Hepatocyte (in vitro differentiated cells): ENCODE data around the gene SLC25A18. TPM values are rescaled to one million over a fixed set of nuclear protein-coding genes. Genes with fewer than 3 reads are reported as not detected.

Experiments
- DNase-seq: peaks from one replicate; pipeline ENCODE4 v3.0.0-alpha.2; 2016; ENCODE audit warnings: low spot score
- H2AFZ ChIP-seq: fragments of 200-600 bp; sonication (generic); 2 replicates; pipeline ENCODE4 v1.6.0; 2016; ENCODE audit warnings: antibody characterized with exemption, mild to moderate bottlenecking
- H3K27ac ChIP-seq: fragments of 200-600 bp; sonication (generic); 2 replicates; pipeline ENCODE4 v1.5.1; 2016; ENCODE audit warnings: mild to moderate bottlenecking
- H3K27me3 ChIP-seq: fragments of 200-600 bp; sonication (generic); 2 replicates; pipeline ENCODE4 v1.6.1; 2016
- H3K36me3 ChIP-seq: fragments of 200-600 bp; sonication (generic); replicated peaks from 2 replicates; pipeline ENCODE4 v1.5.1; 2016; ENCODE audit warnings: low read depth; ENCODE audit not compliant: insufficient read depth
- H3K4me1 ChIP-seq: fragments of 200-600 bp; sonication (generic); 2 replicates; pipeline ENCODE4 v1.5.1; 2016; ENCODE audit warnings: mild to moderate bottlenecking, moderate library complexity; ENCODE audit not compliant: insufficient read depth
- H3K4me2 ChIP-seq: fragments of 200-600 bp; sonication (generic); 2 replicates; pipeline ENCODE4 v1.6.0; 2016
- H3K4me3 ChIP-seq: fragments of 200-600 bp; sonication (generic); 2 replicates; pipeline ENCODE4 v1.5.1; 2016; ENCODE audit warnings: mild to moderate bottlenecking
- H3K79me2 ChIP-seq: fragments of 200-600 bp; sonication (generic); 2 replicates; pipeline ENCODE4 v1.6.0; 2017; ENCODE audit warnings: mild to moderate bottlenecking
- H3K9me2 ChIP-seq: fragments of 200-600 bp; sonication (generic); replicated peaks from 2 replicates; pipeline ENCODE4 v1.6.0; 2017; ENCODE audit warnings: mild to moderate bottlenecking; ENCODE audit not compliant: insufficient read depth
- H3K9me3 ChIP-seq: fragments of 200-600 bp; sonication (generic); 2 replicates; pipeline ENCODE4 v1.5.1; 2016; ENCODE audit warnings: low read depth, mild to moderate bottlenecking
- H4K20me1 ChIP-seq: fragments of 200-600 bp; sonication (generic); 2 replicates; pipeline ENCODE4 v1.6.0; 2016; ENCODE audit warnings: mild to moderate bottlenecking; ENCODE audit not compliant: insufficient read depth, poor library complexity, severe bottlenecking
- CTCF ChIP-seq: fragments of 200-600 bp; sonication (generic); IDR thresholded peaks from 2 replicates; pipeline ENCODE4 v1.5.1; 2016; ENCODE audit warnings: antibody characterized with exemption, mild to moderate bottlenecking; ENCODE audit not compliant: poor library complexity
- EZH2 ChIP-seq: fragments of 200-600 bp; sonication (generic); IDR thresholded peaks from 2 replicates; pipeline ENCODE4 v1.6.1; 2016; ENCODE audit warnings: antibody characterized with exemption, mild to moderate bottlenecking, borderline replicate concordance
- EZH2phosphoT487 ChIP-seq: fragments of 200-600 bp; sonication (generic); IDR thresholded peaks from one replicate; pipeline ENCODE4 v1.6.1; 2018; ENCODE audit warnings: antibody characterized with exemption, mild to moderate bottlenecking, low read depth, moderate library complexity; ENCODE audit not compliant: unreplicated experiment, severe bottlenecking
- WGBS: methylation state at CpG from one replicate; pipeline ENCODE4 v1.1.6; 2016; ENCODE audit warnings: low lambda C conversion rate; ENCODE audit errors: missing lambda C conversion rate; 5-methylcytosine and 5-hydroxymethylcytosine counted together
- polyA plus RNA-seq: library from polyadenylated mRNA; unstranded; fragments of >200 nt; fragmentation: Nextera tagmentation; extraction: Ambion mirVana; gene quantifications from 2 replicates; pipeline ENCODE4 v1.2.1, GENCODE V29; 2016
- total RNA-seq: library from RNA; depleted of rRNA; stranded (reverse); fragments of >200 nt; gene quantifications from 2 replicates; pipeline ENCODE4 v1.2.3, GENCODE V29; 2014

The SLC25A18 gene
- total and polyA plus RNA-seq, 2 experiments from 2014 or later = 3.5 to 4.2 TPM

- DNase-seq = no peak
- WGBS = 95% methylated on average over 6 of the region's 6 CpGs
- no peaks in the 10 kb centered on the region for H3K9me2 ChIP-seq
- peaks cover 4% of the 10 kb centered on the region for H4K20me1 ChIP-seq
- peaks cover 4% of the 10 kb centered on the region for H3K36me3 ChIP-seq
- H3K9me3 ChIP-seq = no peaks in the 10 kb centered on the region
- TF ChIP-seq EZH2 (no peak), CTCF (no peak), EZH2phosphoT487 (no peak)
- H3K4me2 ChIP-seq = no peak overlapping the region
- peaks cover 2% of the 10 kb centered on the region for H3K4me1 ChIP-seq
- H2AFZ ChIP-seq = no peak overlapping the region
- no peak overlapping the region for H3K27ac ChIP-seq
- no peaks in the 10 kb centered on the region for H3K27me3 ChIP-seq
- no peak overlapping the region for H3K4me3 ChIP-seq
- peaks cover under 1% of the 10 kb centered on the region for H3K79me2 ChIP-seq
Observed at GRCh38 chr22:17596226-17596625, 32.9 kb downstream of the SLC25A18 start.

GRCh38 chr22:17597217-17597616, 33.9 kb downstream of the SLC25A18 start:
- H3K27me3 ChIP-seq = no peaks in the 10 kb centered on the region
- DNase-seq = no peak
- 83% methylated on average over 2 of the region's 2 CpGs for WGBS
- H3K4me2 ChIP-seq = no peak overlapping the region
- H2AFZ ChIP-seq = no peak overlapping the region
- TF ChIP-seq CTCF (no peak), EZH2phosphoT487 (no peak), EZH2 (no peak)
- H3K9me3 ChIP-seq = no peaks in the 10 kb centered on the region
- H4K20me1 ChIP-seq = peaks cover 7% of the 10 kb centered on the region
- peak overlapping the region; percentile 46 for H3K27ac ChIP-seq
- H3K36me3 ChIP-seq = no peaks in the 10 kb centered on the region
- H3K9me2 ChIP-seq = no peaks in the 10 kb centered on the region
- peaks cover 10% of the 10 kb centered on the region for H3K79me2 ChIP-seq
- peaks cover 3% of the 10 kb centered on the region for H3K4me1 ChIP-seq
- no peak overlapping the region for H3K4me3 ChIP-seq

GRCh38 chr22:17598318-17598717, 35.0 kb downstream of the SLC25A18 start:
- H3K9me2 ChIP-seq = no peaks in the 10 kb centered on the region
- DNase-seq = no peak
- H3K4me1 ChIP-seq = peaks cover 3% of the 10 kb centered on the region
- H3K36me3 ChIP-seq = no peaks in the 10 kb centered on the region
- 86% methylated on average over 4 of the region's 4 CpGs for WGBS
- peaks cover 21% of the 10 kb centered on the region for H3K79me2 ChIP-seq
- TF ChIP-seq EZH2 (no peak), CTCF (no peak), EZH2phosphoT487 (no peak)
- H2AFZ ChIP-seq = no peak overlapping the region
- H3K27me3 ChIP-seq = no peaks in the 10 kb centered on the region
- H3K27ac ChIP-seq = no peak overlapping the region
- H3K9me3 ChIP-seq = no peaks in the 10 kb centered on the region
- H3K4me2 ChIP-seq = no peak overlapping the region
- no peak overlapping the region for H3K4me3 ChIP-seq
- H4K20me1 ChIP-seq = peaks cover 12% of the 10 kb centered on the region

GRCh38 chr22:17601031-17601430, 37.7 kb downstream of the SLC25A18 start:
- H4K20me1 ChIP-seq = peaks cover 16% of the 10 kb centered on the region
- H3K4me2 ChIP-seq = no peak overlapping the region
- peak overlapping the region; percentile 37 for H3K27ac ChIP-seq
- no peaks in the 10 kb centered on the region for H3K36me3 ChIP-seq
- H3K4me1 ChIP-seq = peaks cover 3% of the 10 kb centered on the region
- 25% methylated on average over 3 of the region's 3 CpGs for WGBS
- H3K9me2 ChIP-seq = no peaks in the 10 kb centered on the region
- no peak overlapping the region for H3K4me3 ChIP-seq
- DNase-seq = no peak
- no peak overlapping the region for H2AFZ ChIP-seq
- H3K79me2 ChIP-seq = peaks cover 36% of the 10 kb centered on the region
- H3K9me3 ChIP-seq = no peaks in the 10 kb centered on the region
- TF ChIP-seq EZH2 = no peak
- no peak for TF ChIP-seq EZH2phosphoT487
- no peak for TF ChIP-seq CTCF
- no peaks in the 10 kb centered on the region for H3K27me3 ChIP-seq
